GM12878 (cell line): Measurements from ENCODE around the gene C15orf40. TPM values are rescaled to one million over a fixed set of nuclear protein-coding genes. Genes with fewer than 3 reads are reported as not detected.
A peak's percentile ranks its signal among the peaks of the same experiment; 100 is the strongest.

Experiments
- ATAC-seq: fragments of 200-7000 bp; cut with Tn5 transposase; 3 replicates; pipeline ENCODE4 v1.9.1; 2020; ENCODE audit warnings: mild to moderate bottlenecking, moderate library complexity
- BruUV-seq: library from RNA; stranded (reverse); fragments of 400-500 nt; replicated peaks from 2 replicates; lab custom pipeline; 2021; lab: Mats Ljungman, UMichigan
- CTCF ChIA-PET: fragments of 300-600 bp; sonication (Branson Sonifier 250); formaldehyde crosslinking; extraction: SDS; loops from one replicate; lab custom pipeline; 2021; ENCODE audit warnings: inconsistent platforms; lab: Yijun Ruan, JAX
- POLR2A ChIA-PET: fragments of 350-600 bp; formaldehyde crosslinking; extraction: SDS; loops from one replicate; lab custom pipeline; 2021; ENCODE audit warnings: inconsistent platforms; lab: Charles Lee
- RAD21 ChIA-PET: fragments of 300-600 bp; sonication (Branson Sonifier 250); formaldehyde crosslinking; loops from one replicate; lab custom pipeline; 2023; ENCODE audit warnings: antibody characterized with exemption; ENCODE audit not compliant: unreplicated experiment; lab: Charles Lee
- SMC1A ChIA-PET: fragments of 300-600 bp; sonication (Branson Sonifier 250); formaldehyde crosslinking; loops from one replicate; lab custom pipeline; 2023; ENCODE audit not compliant: unreplicated experiment, uncharacterized antibody; lab: Charles Lee
- DNase-seq: peaks from one replicate; pipeline ENCODE4 v3.0.0-alpha.2; 2011; ENCODE audit warnings: low read depth, low spot score
- FAIRE-seq: peaks from 3 replicates; lab custom pipeline; 2011; peaks lifted over from hg19 to GRCh38; lab: Jason Lieb, UNC
- H2AFZ ChIP-seq: 2 replicates; pipeline ENCODE4 v1.6.0; 2011; ENCODE audit warnings: low read depth, low read length, control low read depth; ENCODE audit not compliant: control insufficient read depth
- H3K27ac ChIP-seq: 2 replicates; pipeline ENCODE4 v1.5.1; 2011; ENCODE audit warnings: control low read depth; ENCODE audit not compliant: control insufficient read depth, insufficient read depth
- H3K27me3 ChIP-seq, 2 experiments: replicated peaks in 1 of 2; 2 replicates each; pipeline versions ENCODE4 v1.6.0 to v1.6.1; 2011; ENCODE audit warnings: low read length in 1 of 2; ENCODE audit not compliant: control insufficient read depth in 2 of 2, insufficient read depth in 2 of 2
- H3K36me3 ChIP-seq, 2 experiments: 2 replicates each; pipeline ENCODE4 v1.5.1; 2011; ENCODE audit warnings: low read length in 1 of 2; ENCODE audit not compliant: control insufficient read depth in 2 of 2, insufficient read depth in 2 of 2
- H3K4me1 ChIP-seq: 2 replicates; pipeline ENCODE4 v1.6.1; 2011; ENCODE audit warnings: mild to moderate bottlenecking, low read length, moderate library complexity, mixed read lengths; ENCODE audit not compliant: control insufficient read depth, insufficient read depth
- H3K4me2 ChIP-seq: 2 replicates; pipeline ENCODE4 v1.6.0; 2011; ENCODE audit warnings: control low read depth; ENCODE audit not compliant: control insufficient read depth, insufficient read depth
- H3K4me3 ChIP-seq: fragments of 200-600 bp; sonication (generic); 2 replicates; pipeline ENCODE4 v1.5.1; 2016
- H3K79me2 ChIP-seq: 2 replicates; pipeline ENCODE4 v1.6.0; 2011; ENCODE audit warnings: low read length; ENCODE audit not compliant: control insufficient read depth, insufficient read depth
- H3K9ac ChIP-seq: 2 replicates; pipeline ENCODE4 v1.8.0; 2011; ENCODE audit warnings: low read length, control low read depth, mixed read lengths; ENCODE audit not compliant: control insufficient read depth, insufficient read depth
- H3K9me3 ChIP-seq: replicated peaks from 3 replicates; pipeline ENCODE4 v1.5.1; 2011; ENCODE audit warnings: mild to moderate bottlenecking, low read length; ENCODE audit not compliant: control insufficient read depth, insufficient read depth
- H4K20me1 ChIP-seq: 2 replicates; pipeline ENCODE4 v1.6.0; 2011; ENCODE audit not compliant: control insufficient read depth, insufficient read depth
- EP300 ChIP-seq, 2 experiments: fragments of 150-350 bp in 1 of 2; IDR thresholded peaks; 2 replicates each; pipeline ENCODE4 v1.6.1; 2011 to 2012; ENCODE audit warnings: low read depth in 2 of 2, low read length in 2 of 2, borderline replicate concordance in 1 of 2, improper control_type of control experiment in 1 of 2, inconsistent platforms in 1 of 2; ENCODE audit not compliant: control insufficient read depth in 1 of 2
- ESRRA ChIP-seq: IDR thresholded peaks from 2 replicates; pipeline ENCODE4 v1.6.1; 2012; ENCODE audit warnings: mild to moderate bottlenecking, low read length, improper control_type of control experiment
- KLF5 ChIP-seq: fragments of 450-650 bp; IDR thresholded peaks from 2 replicates; pipeline ENCODE4 v1.6.1; 2014; ENCODE audit warnings: mild to moderate bottlenecking; ENCODE audit not compliant: partially characterized antibody
- RAD51 ChIP-seq: fragments of 450-650 bp; IDR thresholded peaks from 2 replicates; pipeline ENCODE4 v1.6.1; 2016; ENCODE audit warnings: moderate library complexity, mild to moderate bottlenecking, inconsistent platforms
- ZNF274 ChIP-seq: IDR thresholded peaks from one replicate; pipeline ENCODE4 v1.8.0; 2011; ENCODE audit not compliant: insufficient read length, insufficient read depth
- WGBS: methylation state at CpG from one replicate; pipeline ENCODE4 v1.1.6; 2016; ENCODE audit warnings: low lambda C conversion rate; ENCODE audit not compliant: insufficient replicate concordance, insufficient coverage; ENCODE audit errors: missing lambda C conversion rate; 5-methylcytosine and 5-hydroxymethylcytosine counted together
- in situ Hi-C: fragments of 300-500 bp; cut with MboI; formaldehyde crosslinking; loops from 9 replicates; pipeline ENCODE4 v1.14.3; 2018; ENCODE audit warnings: mixed read lengths
- intact Hi-C: fragments of 100-400 bp; cut with micrococcal nuclease; formaldehyde crosslinking; loops from one replicate; pipeline ENCODE4 v1.14.2; 2022; ENCODE audit not compliant: unreplicated experiment
- polyA plus RNA-seq, 11 experiments: library from polyadenylated mRNA; depleted of rRNA in 4 of 11; unstranded in 6 of 11; stranded (reverse) in 5 of 11; fragments of >200 nt; fragmentation: Nextera tagmentation in 4 of 11; fragmentation: Illumina TruSeq in 1 of 11; extraction: Ambion mirVana in 4 of 11; extraction: Trizol in 1 of 11; gene quantifications; 1 replicate in 1 of 11; 2 replicates in 10 of 11; pipeline versions ENCODE4 v1.2.1 to v1.2.3, GENCODE V29; 2011 to 2016; ENCODE audit warnings: inconsistent platforms in 2 of 11, missing spikeins in 2 of 11, low read depth in 1 of 11
- total RNA-seq, 4 experiments: library from RNA; depleted of rRNA in 3 of 4; stranded (reverse); fragments of >200 nt in 3 of 4; fragmentation: Illumina TruSeq in 1 of 4; extraction: Trizol in 1 of 4; gene quantifications; 2 replicates each; pipeline versions ENCODE4 v1.2.1 to v1.2.3, GENCODE V29; 2013 to 2021

C15orf40 gene
- total and polyA plus RNA-seq, 10 of the 15 experiments (the other 5 are each of a cell fraction or from before 2014, with no cell fraction given) = 21.3 to 70.0 (median 31.8) TPM

DNA sequence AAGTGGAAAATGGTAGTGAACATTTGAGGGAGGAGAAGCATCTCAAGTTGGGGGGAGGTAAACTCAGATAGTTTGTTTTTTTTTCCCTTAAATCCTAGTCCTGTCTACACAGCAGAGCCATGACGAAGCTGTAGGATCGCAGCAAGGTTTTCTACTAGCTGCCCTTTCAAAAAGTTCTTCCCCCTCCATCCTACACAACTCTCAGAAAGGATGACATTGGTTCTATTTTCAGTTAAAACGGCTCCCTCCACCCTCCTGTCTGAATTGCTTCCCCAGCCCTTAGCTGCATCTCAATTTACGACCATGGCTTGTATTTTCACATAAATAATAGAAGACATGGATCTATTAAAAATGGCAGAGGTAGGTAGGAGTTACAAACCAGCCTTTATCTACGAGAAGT, 61.1 kb downstream of the C15orf40 start:
- Histone ChIP-seq H3K4me3 (no peak overlapping the region), H3K36me3 (no peaks in the 10 kb centered on the region), H3K79me2 (no peaks in the 10 kb centered on the region), H3K9ac (no peak overlapping the region), H3K9me3 (no peaks in the 10 kb centered on the region), H2AFZ (no peak overlapping the region), H3K4me1 (peaks cover 17% of the 10 kb centered on the region), H3K4me2 (peak overlapping the region; percentile 62), H3K27me3 (peaks cover 6 to 28% of the 10 kb centered on the region in 2 experiments), H4K20me1 (peaks cover 6% of the 10 kb centered on the region; the same call in 1 of the 2 replicates), H3K27ac (no peak overlapping the region)
- TF ChIP-seq ESRRA (no peak), EP300 (IDR thresholded peaks at IDR 0.05; ENCODE audit: borderline replicate concordance in 1 of 2, control insufficient read depth in 1 of 2, low read depth in 2 of 2, low read length in 2 of 2) (no peak)
- ChIA-PET POLR2A (interaction anchor here (0.7 kb wide), 1 partner anchor 104 kb away, joined by 3 read pairs; no protein-coding TSS in a partner anchor), CTCF (no interaction called here), RAD21 (no interaction called here), SMC1A (no interaction called here)
- FAIRE-seq = no peak
- no peak for DNase-seq
- ATAC-seq = peak; percentile 51
- no TSS peak for BruUV-seq
- in situ Hi-C loops = no loop called here
- WGBS = 7% methylated on average over 5 of the region's 5 CpGs
- intact Hi-C loops = no loop called here

GRCh38 chr15:82946155-82946701, 65.2 kb downstream of the C15orf40 start:
- peaks cover 10% of the 10 kb centered on the region for H3K4me1 ChIP-seq
- H3K9ac ChIP-seq = no peak overlapping the region
- in situ Hi-C loops = no loop called here
- peaks cover 1% of the 10 kb centered on the region; the same call in 1 of the 2 replicates for H4K20me1 ChIP-seq
- ChIA-PET POLR2A (no interaction called here), SMC1A (no interaction called here), RAD21 (no interaction called here), CTCF (interaction anchor here (0.8 kb wide), 1 partner anchor 9 kb away, joined by 4 read pairs; no protein-coding TSS in a partner anchor)
- ATAC-seq (no peak), FAIRE-seq (no peak), DNase-seq (no peak)
- H3K9me3 ChIP-seq = no peaks in the 10 kb centered on the region
- no peaks in the 10 kb centered on the region for H3K36me3 ChIP-seq
- H3K4me2 ChIP-seq = no peak overlapping the region
- H3K79me2 ChIP-seq = no peaks in the 10 kb centered on the region
- 47% methylated on average over 8 of the region's 8 CpGs for WGBS
- intact Hi-C loops = no loop called here
- TF ChIP-seq ESRRA = no peak
- no peak for TF ChIP-seq RAD51
- TF ChIP-seq KLF5 = no peak
- TF ChIP-seq ZNF274 = no peak
- no peak overlapping the region for H3K27ac ChIP-seq
- no peak overlapping the region for H3K4me3 ChIP-seq
- BruUV-seq = no TSS peak
- no peak overlapping the region for H2AFZ ChIP-seq
- H3K27me3 ChIP-seq = peaks cover 1 to 13% of the 10 kb centered on the region in 2 experiments
